Activated CD8-positive, alpha-beta T cell treated with anti-CD3 and anti-CD28 coated beads for 36 hours (primary cell): ENCODE measurements around the gene RAB24. TPM values are rescaled to one million over a fixed set of nuclear protein-coding genes. Genes with fewer than 3 reads are reported as not detected.
A peak's percentile ranks its signal among the peaks of the same experiment; 100 is the strongest.
"Not testable (repeated sequence)": the region's sequence is repeated elsewhere in the genome, so short reads cannot be mapped to it uniquely, and the experiment has no call there.

Experiments used
- ATAC-seq: fragments of 200-7000 bp; cut with Tn5 transposase; one replicate; pipeline ENCODE4 v1.10.0; 2021; ENCODE audit warnings: mild to moderate bottlenecking, moderate library complexity
- CTCF ChIA-PET: fragments of 350-600 bp; sonication (Branson Sonifier 250); formaldehyde crosslinking; loops from one replicate; lab custom pipeline; 2021; ENCODE audit warnings: antibody characterized with exemption; lab: Charles Lee
- POLR2A ChIA-PET: fragments of 350-600 bp; sonication (Branson Sonifier 250); formaldehyde crosslinking; loops from one replicate; lab custom pipeline; 2021; ENCODE audit warnings: antibody characterized with exemption; lab: Charles Lee
- DNase-seq: peaks from one replicate; pipeline ENCODE4 v3.0.0-alpha.2; 2020
- H3K27ac Mint-ChIP-seq: one replicate; pipeline ENCODE4 v1.8.0; 2021; ENCODE audit warnings: mild to moderate bottlenecking, mixed read lengths
- H3K27me3 Mint-ChIP-seq: one replicate; pipeline ENCODE4 v1.8.0; 2021; ENCODE audit warnings: mixed read lengths
- H3K36me3 Mint-ChIP-seq: one replicate; pipeline ENCODE4 v1.8.0; 2021; ENCODE audit warnings: low read depth, mixed read lengths
- H3K4me1 Mint-ChIP-seq: one replicate; pipeline ENCODE4 v1.8.0; 2021; ENCODE audit warnings: low read depth, mixed read lengths
- H3K4me3 Mint-ChIP-seq: one replicate; pipeline ENCODE4 v1.8.0; 2021; ENCODE audit warnings: mild to moderate bottlenecking, moderate library complexity, mixed read lengths
- H3K9me3 Mint-ChIP-seq: one replicate; pipeline ENCODE4 v1.8.0; 2021; ENCODE audit warnings: mixed read lengths
- intact Hi-C: fragments of 100-400 bp; cut with micrococcal nuclease; formaldehyde crosslinking; loops from one replicate; pipeline ENCODE4 v1.10.0; 2022
- total RNA-seq, 2 experiments: library from RNA; stranded (reverse); gene quantifications; one replicate each; pipeline ENCODE4 v1.2.3, GENCODE V29; 2021
- TF ChIP-seq, protein P1 (sequence below): fragments of 200-600 bp; IDR thresholded peaks from one replicate; pipeline ENCODE4 v1.8.0; 2022; ENCODE audit warnings: antibody characterized with exemption, mild to moderate bottlenecking

The RAB24 gene
- total RNA-seq, 2 experiments from 2014 or later: 26.6 TPM

DNA sequence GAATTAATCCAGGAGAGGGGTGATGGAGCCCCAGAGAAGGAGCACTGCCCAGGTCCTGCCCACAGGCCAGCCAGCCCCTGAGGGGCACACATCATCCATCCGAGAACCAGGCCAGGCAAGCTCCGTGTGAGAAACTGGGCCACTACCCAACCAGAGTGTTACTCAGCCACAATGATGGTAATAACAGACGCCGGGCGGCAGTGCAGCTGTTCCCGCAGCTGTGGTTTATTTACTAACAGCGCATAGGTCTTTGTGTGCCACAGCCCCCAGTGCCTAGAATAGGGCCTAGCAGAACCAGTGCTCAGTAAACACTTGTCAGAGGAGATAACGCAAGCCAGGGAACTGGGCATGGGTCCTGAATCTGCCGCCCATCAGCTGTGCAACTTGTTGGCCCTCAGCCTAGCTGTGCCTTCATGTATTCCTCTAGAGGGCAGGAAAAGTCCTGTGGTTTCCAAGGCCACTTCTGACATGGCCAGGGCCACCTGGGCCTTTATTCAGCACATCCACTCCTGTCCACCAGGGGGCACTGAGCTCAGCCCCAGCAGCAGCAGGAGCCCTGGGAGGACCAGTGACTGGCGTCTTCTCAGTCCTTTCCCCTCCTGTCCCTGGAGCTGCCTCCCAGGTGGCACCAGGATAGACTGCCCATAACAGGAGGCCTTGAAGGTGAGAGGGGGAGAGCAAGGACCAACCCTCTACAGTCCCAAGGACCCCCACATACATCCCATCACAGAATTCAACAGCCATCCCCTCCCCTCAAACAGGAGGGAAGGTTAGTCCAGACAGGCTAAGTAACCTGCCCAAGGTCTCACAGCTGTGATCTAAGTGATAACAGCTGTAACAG is 6.1 kb upstream of the RAB24 start:
- Mint-ChIP-seq H3K27ac (no peak overlapping the region), H3K9me3 (no peaks in the 10 kb centered on the region), H3K4me3 (peak overlapping the region; percentile 53), H3K27me3 (no peaks in the 10 kb centered on the region), H3K36me3 (peaks cover 32% of the 10 kb centered on the region), H3K4me1 (peaks cover 47% of the 10 kb centered on the region)
- CTCF ChIA-PET: interaction anchor here (0.7 to 6.2 kb wide), 71 partner anchors 8 to 252 kb away, joined by 3 to 58 read pairs (median 5); partner anchors contain the start of genes FGFR4, LMAN2, NSD1 and PDLIM7
- intact Hi-C loops: loop anchor here (5.0 to 10.0 kb wide), 2 partner anchors 85 to 188 kb away; partner anchors contain the start of gene PDLIM7
- TF ChIP-seq, protein P1, sequence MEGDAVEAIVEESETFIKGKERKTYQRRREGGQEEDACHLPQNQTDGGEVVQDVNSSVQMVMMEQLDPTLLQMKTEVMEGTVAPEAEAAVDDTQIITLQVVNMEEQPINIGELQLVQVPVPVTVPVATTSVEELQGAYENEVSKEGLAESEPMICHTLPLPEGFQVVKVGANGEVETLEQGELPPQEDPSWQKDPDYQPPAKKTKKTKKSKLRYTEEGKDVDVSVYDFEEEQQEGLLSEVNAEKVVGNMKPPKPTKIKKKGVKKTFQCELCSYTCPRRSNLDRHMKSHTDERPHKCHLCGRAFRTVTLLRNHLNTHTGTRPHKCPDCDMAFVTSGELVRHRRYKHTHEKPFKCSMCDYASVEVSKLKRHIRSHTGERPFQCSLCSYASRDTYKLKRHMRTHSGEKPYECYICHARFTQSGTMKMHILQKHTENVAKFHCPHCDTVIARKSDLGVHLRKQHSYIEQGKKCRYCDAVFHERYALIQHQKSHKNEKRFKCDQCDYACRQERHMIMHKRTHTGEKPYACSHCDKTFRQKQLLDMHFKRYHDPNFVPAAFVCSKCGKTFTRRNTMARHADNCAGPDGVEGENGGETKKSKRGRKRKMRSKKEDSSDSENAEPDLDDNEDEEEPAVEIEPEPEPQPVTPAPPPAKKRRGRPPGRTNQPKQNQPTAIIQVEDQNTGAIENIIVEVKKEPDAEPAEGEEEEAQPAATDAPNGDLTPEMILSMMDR: peak; percentile 93
- DNase-seq (peak; percentile 82), ATAC-seq (peak; percentile 22)
- POLR2A ChIA-PET: interaction anchor here (0.6 to 3.7 kb wide), 11 partner anchors 8 to 196 kb away, joined by 3 to 11 read pairs (median 3); partner anchors contain the start of genes GRK6, LMAN2 and RGS14

DNA sequence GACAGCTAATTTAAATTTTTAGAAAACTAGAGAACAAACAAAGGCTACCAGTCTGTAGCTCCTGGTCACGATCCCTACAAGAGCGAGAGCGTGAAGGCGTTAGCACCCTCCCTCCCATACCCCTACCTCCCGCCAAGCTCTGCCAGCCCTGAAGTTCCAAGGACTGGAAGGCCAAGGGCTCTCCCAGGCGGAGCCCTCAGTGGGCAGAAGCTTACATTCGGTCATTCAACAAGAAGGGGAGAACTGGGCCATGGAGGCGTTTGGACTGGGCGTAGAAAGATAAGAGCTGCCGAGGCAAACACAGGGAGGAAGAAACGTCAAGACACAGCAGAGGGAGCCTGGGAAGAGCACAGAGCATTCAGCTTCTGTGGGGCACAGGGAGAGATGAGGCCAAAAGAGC is 5.2 kb upstream of the RAB24 start:
- TF ChIP-seq, protein P1: no peak
- Mint-ChIP-seq H3K27me3 (no peaks in the 10 kb centered on the region), H3K27ac (no peak overlapping the region), H3K4me3 (no peak overlapping the region), H3K36me3 (peaks cover 39% of the 10 kb centered on the region), H3K9me3 (no peaks in the 10 kb centered on the region), H3K4me1 (peaks cover 46% of the 10 kb centered on the region)
- CTCF ChIA-PET: interaction anchor here (0.7 to 6.2 kb wide), 37 partner anchors 7 to 252 kb away, joined by 3 to 58 read pairs (median 7); partner anchors contain the start of genes LMAN2, PFN3 and PRR7
- POLR2A ChIA-PET: interaction anchor here (0.6 to 3.7 kb wide), 6 partner anchors 10 to 262 kb away, joined by 3 to 11 read pairs (median 4); no protein-coding TSS in a partner anchor
- intact Hi-C loops: no loop called here
- ATAC-seq (no peak), DNase-seq (no peak)

DNA sequence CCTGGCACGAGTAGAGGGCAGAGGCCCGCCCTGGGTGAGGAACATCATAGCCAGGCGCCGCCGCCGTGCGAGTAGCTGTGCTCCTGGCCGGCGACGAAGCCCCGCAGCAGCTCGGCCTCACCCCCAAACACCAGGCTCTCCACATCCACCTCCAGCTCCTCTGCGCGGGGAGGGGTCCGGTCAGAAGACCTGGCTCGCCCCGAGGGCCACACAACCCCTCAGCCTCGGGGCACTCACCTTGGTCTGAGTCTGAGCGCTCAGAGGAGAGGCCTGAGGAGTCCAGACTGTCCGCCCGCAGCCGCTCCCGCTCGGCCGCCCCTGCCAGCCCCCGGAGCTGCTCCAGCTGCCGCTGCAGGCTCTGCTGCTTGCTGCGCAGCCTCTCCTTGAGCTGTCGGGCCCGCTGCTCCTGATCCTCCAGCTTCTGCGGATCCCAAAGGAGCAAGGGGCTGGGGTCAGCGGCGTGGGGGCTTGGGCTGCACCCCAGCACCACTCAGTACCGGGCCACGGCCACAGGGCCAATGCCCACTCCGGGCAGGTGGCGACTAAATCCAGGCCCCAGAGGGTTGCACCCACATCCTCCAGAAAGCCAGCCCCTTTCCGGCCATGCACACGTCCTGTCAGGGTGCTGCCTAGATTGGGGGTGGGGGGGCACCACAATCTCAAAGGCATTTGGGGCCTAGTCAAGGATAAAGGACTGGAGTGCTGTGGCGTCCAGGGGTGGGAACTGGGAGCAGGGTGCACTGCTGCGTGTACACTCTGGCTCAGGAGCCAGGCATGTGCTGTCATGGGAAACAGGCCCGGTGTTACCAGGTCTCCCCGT is 4.2 kb upstream of the RAB24 start:
- ChIA-PET CTCF (interaction anchor here (0.8 to 6.2 kb wide), 9 partner anchors 10 to 196 kb away, joined by 4 to 58 read pairs (median 15); partner anchors contain the start of genes LMAN2 and PFN3), POLR2A (interaction anchor here (3.7 kb wide), 1 partner anchor 124 kb away, joined by 11 read pairs; no protein-coding TSS in a partner anchor)
- DNase-seq (no peak), ATAC-seq (no peak)
- TF ChIP-seq, protein P1: no peak
- intact Hi-C loops: no loop called here
- H3K9me3 Mint-ChIP-seq: no peaks in the 10 kb centered on the region
- H3K27me3 Mint-ChIP-seq: no peaks in the 10 kb centered on the region
- no peak overlapping the region for H3K27ac Mint-ChIP-seq
- H3K36me3 Mint-ChIP-seq: peaks cover 43% of the 10 kb centered on the region
- no peak overlapping the region for H3K4me3 Mint-ChIP-seq
- peaks cover 39% of the 10 kb centered on the region for H3K4me1 Mint-ChIP-seq

DNA sequence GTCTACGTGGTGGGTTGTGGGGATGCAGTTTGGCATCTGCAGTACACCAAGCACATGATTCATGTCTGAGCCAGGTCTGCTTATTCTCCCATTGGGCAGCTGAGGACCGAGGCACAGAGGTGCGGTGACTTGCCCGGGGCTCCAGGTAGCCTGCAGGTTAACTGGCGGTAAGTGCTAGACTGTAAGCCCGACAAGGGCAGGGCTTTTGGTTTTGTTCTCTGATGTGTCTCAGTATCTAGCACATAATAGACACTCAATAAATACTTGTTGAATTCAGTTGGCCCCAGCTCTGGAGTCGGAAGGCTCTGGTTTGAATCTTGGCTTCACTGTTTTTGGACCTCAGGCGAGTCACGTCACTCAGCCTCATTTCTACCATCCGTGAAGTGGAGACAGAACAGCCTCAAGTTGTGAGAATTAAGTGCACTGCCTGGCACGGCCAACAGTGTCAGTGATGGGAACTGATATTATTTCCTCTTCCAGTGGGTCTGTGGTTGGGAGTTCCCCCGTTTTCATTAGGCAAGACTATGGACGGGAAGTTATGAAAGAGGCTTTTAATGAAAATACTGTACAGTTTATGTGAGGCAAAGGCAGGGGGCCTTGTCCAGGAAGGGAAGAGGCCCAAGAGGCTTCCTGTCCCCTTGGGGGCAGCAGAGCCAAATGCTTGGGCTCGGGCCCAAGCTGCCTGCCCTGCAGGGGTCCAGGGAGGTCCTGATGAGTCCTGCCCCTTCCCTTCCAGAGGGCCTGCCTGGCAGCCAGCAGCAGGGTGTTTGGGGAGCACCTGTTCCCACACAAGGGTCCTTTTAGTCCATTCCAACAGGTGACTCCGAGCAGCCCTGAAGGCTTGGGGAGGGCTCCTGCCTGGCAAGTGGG is 3.4 kb upstream of the RAB24 start:
- no peaks in the 10 kb centered on the region for H3K27me3 Mint-ChIP-seq
- TF ChIP-seq, protein P1: no peak
- ATAC-seq: no peak

DNA sequence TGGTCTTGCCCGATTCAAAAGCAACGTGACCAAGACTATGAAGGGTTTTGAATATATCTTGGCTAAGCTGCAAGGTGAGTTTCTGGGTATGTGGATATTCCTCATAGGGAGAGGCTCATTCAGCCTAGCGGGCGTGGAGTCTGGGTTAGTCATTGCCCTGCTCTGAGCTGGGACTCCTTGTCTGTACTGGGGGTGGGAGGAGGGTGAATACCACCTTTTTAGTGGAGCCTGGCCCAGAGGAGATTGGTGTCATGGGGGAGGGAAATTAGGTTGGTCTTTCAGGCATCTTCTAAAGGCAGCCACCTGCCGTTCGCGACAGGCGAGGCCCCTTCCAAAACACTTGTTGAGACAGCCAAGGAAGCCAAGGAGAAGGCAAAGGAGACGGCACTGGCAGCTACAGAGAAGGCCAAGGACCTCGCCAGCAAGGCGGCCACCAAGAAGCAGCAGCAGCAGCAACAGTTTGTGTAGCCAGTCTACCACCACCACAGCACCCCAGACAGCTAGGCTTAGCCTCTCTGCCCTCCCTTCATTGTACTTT is 2.7 kb upstream of the RAB24 start:
- peak overlapping the region; percentile 98 for H3K4me3 Mint-ChIP-seq
- intact Hi-C loops, POLR2A ChIA-PET, H3K9me3 Mint-ChIP-seq, ATAC-seq, DNase-seq, H3K27me3 Mint-ChIP-seq: not testable (repeated sequence)
- H3K36me3 Mint-ChIP-seq: peaks cover 46% of the 10 kb centered on the region
- H3K4me1 Mint-ChIP-seq: peaks cover 50% of the 10 kb centered on the region
- peak overlapping the region; percentile 40 for H3K27ac Mint-ChIP-seq
- CTCF ChIA-PET: interaction anchor here (1.0 to 1.3 kb wide), 3 partner anchors 10 to 151 kb away, joined by 3 to 4 read pairs (median 4); no protein-coding TSS in a partner anchor

More for the DNA sequence above, 3.4 kb upstream of the RAB24 start:
- Mint-ChIP-seq H3K9me3 (no peaks in the 10 kb centered on the region), H3K27ac (no peak overlapping the region), H3K4me3 (no peak overlapping the region), H3K4me1 (peaks cover 42% of the 10 kb centered on the region), H3K36me3 (peaks cover 46% of the 10 kb centered on the region)
- ChIA-PET CTCF (interaction anchor here (1.0 to 3.3 kb wide), 4 partner anchors 9 to 150 kb away, joined by 3 to 31 read pairs (median 4); no protein-coding TSS in a partner anchor), POLR2A (interaction anchor here (3.7 kb wide), 1 partner anchor 124 kb away, joined by 11 read pairs; no protein-coding TSS in a partner anchor)
- DNase-seq: no peak
- intact Hi-C loops: no loop called here
